ENCODE data around the gene ABCG1.

ABCG1 gene

GRCh38 chr21:42272109-42272962 lies 53.4 kb downstream of the ABCG1 start:
- no peak for DNase-seq (ENCODE audit: low read depth)

- no peak for DNase-seq (ENCODE audit: low read depth)
Observed at GRCh38 chr21:42272984-42273600, 54.2 kb downstream of the ABCG1 start.

- no peak for DNase-seq (ENCODE audit: low read depth)
Observed at GRCh38 chr21:42276076-42276475, 57.1 kb downstream of the ABCG1 start.

GRCh38 chr21:42276526-42277154 lies 57.7 kb downstream of the ABCG1 start:
- no peak for DNase-seq (ENCODE audit: low read depth)

- DNase-seq (ENCODE audit: low read depth): peak; percentile 3
Observed at GRCh38 chr21:42277593-42277992, 58.7 kb downstream of the ABCG1 start.

- DNase-seq (ENCODE audit: low read depth): no peak
Observed at GRCh38 chr21:42278451-42279149, 59.7 kb downstream of the ABCG1 start.

- DNase-seq (ENCODE audit: low read depth): no peak
Observed at GRCh38 chr21:42279341-42279871, 60.5 kb downstream of the ABCG1 start.

- no peak for DNase-seq (ENCODE audit: low read depth)
Observed at GRCh38 chr21:42279888-42280287, 60.9 kb downstream of the ABCG1 start.

- no peak for DNase-seq (ENCODE audit: low read depth)
Observed at GRCh38 chr21:42280356-42281180, 61.6 kb downstream of the ABCG1 start.

GRCh38 chr21:42281181-42281680 lies 62.3 kb downstream of the ABCG1 start:
- no peak for DNase-seq (ENCODE audit: low read depth)

- no peak for DNase-seq (ENCODE audit: low read depth)
Observed at GRCh38 chr21:42282021-42282420, 63.1 kb downstream of the ABCG1 start.

GRCh38 chr21:42282715-42283114 lies 63.8 kb downstream of the ABCG1 start:
- DNase-seq (ENCODE audit: low read depth): no peak

- DNase-seq (ENCODE audit: low read depth): no peak
Observed at GRCh38 chr21:42285569-42286245, 66.8 kb downstream of the ABCG1 start.

GRCh38 chr21:42286416-42286815 lies 67.5 kb downstream of the ABCG1 start:
- no peak for DNase-seq (ENCODE audit: low read depth)

GRCh38 chr21:42287193-42288083 lies 68.5 kb downstream of the ABCG1 start:
- no peak for DNase-seq (ENCODE audit: low read depth)

- DNase-seq (ENCODE audit: low read depth): no peak
Observed at GRCh38 chr21:42288962-42289361, 70.0 kb downstream of the ABCG1 start.

- DNase-seq (ENCODE audit: low read depth): no peak
Observed at GRCh38 chr21:42289926-42290325, 71.0 kb downstream of the ABCG1 start.

GRCh38 chr21:42290505-42290904 lies 71.6 kb downstream of the ABCG1 start:
- DNase-seq (ENCODE audit: low read depth): no peak

GRCh38 chr21:42291003-42291750 lies 72.2 kb downstream of the ABCG1 start:
- DNase-seq (ENCODE audit: low read depth): no peak
